GM20000 (cell line): ENCODE results near the gene SMIM43.

Experiments
- DNase-seq: peaks from one replicate; pipeline ENCODE4 v3.0.0; 2012; ENCODE audit warnings: low spot score
- CTCF ChIP-seq: IDR thresholded peaks from 2 replicates; pipeline ENCODE4 v1.5.1; 2012; ENCODE audit warnings: mild to moderate bottlenecking, control low read depth; ENCODE audit errors: extremely low read depth, missing control alignments

SMIM43 gene

GRCh38 chr4:121720109-121720508 lies 44.9 kb downstream of the SMIM43 start:
- TF ChIP-seq CTCF: no peak
- no peak for DNase-seq

GRCh38 chr4:121717680-121718237 lies 47.2 kb downstream of the SMIM43 start:
- TF ChIP-seq CTCF: no peak
- no peak for DNase-seq

- DNase-seq: no peak
- TF ChIP-seq CTCF: no peak
Observed at GRCh38 chr4:121714548-121714947, 50.4 kb downstream of the SMIM43 start.

GRCh38 chr4:121712783-121713182 lies 52.2 kb downstream of the SMIM43 start:
- no peak for TF ChIP-seq CTCF
- DNase-seq: no peak

- no peak for TF ChIP-seq CTCF
- DNase-seq: no peak
Observed at GRCh38 chr4:121712001-121712651, 52.8 kb downstream of the SMIM43 start.

GRCh38 chr4:121711263-121712000 lies 53.5 kb downstream of the SMIM43 start:
- no peak for TF ChIP-seq CTCF
- peak; percentile 52 for DNase-seq

- DNase-seq: no peak
- no peak for TF ChIP-seq CTCF
Observed at GRCh38 chr4:121709766-121710405, 55.1 kb downstream of the SMIM43 start.
